Cortex of kidney (tissue), 1 donor: ENCODE data around the gene ENTPD6.

Experiments
- DNase-seq: peaks from one replicate; lab custom pipeline; 2025; lab: John Stamatoyannopoulos, UW

ENTPD6 gene

GRCh38 chr20:25188218-25188617 is 7.3 kb upstream of the ENTPD6 start:
- DNase-seq = no peak

DNA sequence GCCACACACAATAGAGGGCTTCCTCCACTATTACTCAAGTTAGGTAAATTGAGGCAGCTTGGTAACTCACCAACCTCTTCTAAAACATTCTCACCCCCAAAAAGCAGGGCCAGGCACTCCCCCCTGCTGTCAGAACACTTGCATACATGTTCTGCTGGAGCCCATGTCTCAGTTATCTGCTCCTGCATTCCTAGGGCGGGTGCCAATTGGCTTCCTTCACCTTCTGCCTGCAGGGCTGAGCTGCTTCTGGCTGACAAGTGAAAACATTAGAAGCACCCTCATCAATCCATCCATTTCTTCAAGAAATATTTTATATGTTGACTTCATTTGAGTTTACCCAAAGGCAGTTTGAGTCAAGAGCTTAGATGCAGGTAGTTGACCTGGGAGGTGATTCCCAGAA is 4.5 kb upstream of the ENTPD6 start:
- DNase-seq = no peak

DNA sequence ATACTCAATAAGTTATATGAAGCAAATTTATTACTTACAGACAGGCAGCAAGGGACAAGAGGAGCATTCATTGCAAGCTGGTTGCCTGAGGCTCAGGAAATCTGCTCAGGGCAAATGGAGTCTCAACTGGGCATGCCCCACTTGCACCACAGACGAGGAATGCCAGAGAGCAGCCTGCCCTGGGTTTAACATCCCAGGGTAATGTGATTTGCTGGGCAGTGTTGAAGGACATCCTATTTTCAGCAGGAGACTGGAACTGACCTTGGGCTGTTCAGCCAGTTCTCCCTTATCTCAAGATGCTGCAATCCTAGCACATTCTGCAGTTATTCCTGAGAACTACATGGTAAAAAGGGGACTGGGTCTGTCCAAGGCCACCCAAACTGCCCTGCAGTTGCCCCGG is 3.8 kb upstream of the ENTPD6 start:
- no peak for DNase-seq

GRCh38 chr20:25193843-25194242 is 1.7 kb upstream of the ENTPD6 start:
- DNase-seq = no peak

- no peak for DNase-seq
Measured at GRCh38 chr20:25194333-25194972, 1.1 kb upstream of the ENTPD6 start.

DNA sequence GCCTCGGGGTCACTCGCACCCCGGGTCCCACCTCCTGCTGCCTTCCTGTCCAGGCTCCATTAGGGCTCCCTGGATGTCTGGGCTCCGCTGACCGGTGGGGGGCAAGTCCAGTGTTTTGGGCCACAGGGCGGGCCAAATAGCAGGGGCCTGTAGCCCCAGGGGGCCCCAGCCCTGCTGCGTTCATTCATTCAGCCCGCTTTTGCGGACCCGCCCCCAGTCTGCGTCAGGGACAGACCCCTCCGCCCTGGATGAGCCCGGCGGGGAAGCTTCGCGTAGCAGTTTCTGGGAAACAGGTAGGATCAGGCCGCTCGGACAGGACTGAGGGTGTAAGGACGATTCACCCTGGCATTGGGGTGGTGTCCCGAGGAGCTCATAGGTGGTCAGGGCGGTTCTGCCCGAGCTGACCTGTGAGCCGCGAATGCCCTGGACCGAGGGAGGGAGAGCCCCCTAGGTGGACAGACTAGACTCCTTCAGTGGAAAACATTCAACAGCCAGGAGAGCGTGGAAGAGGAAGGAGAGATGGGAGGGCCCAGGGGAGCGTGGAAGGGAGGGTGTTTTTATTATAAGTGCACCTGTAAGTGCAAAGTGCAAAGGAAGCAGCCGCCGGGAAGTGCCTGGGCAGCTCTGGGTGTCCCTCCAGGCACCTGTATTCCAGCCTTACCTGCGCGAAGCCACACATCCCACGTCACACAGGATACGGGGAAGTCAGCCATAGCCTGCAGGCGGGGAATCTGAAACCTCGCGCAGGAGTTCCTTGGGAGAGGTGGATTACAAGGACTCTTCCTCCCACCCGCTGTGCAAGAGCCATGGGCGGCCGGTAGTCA is 662 bp downstream of the ENTPD6 start:
- no peak for DNase-seq

- no peak for DNase-seq
Measured at GRCh38 chr20:25196786-25197120, 1.2 kb downstream of the ENTPD6 start.

DNA sequence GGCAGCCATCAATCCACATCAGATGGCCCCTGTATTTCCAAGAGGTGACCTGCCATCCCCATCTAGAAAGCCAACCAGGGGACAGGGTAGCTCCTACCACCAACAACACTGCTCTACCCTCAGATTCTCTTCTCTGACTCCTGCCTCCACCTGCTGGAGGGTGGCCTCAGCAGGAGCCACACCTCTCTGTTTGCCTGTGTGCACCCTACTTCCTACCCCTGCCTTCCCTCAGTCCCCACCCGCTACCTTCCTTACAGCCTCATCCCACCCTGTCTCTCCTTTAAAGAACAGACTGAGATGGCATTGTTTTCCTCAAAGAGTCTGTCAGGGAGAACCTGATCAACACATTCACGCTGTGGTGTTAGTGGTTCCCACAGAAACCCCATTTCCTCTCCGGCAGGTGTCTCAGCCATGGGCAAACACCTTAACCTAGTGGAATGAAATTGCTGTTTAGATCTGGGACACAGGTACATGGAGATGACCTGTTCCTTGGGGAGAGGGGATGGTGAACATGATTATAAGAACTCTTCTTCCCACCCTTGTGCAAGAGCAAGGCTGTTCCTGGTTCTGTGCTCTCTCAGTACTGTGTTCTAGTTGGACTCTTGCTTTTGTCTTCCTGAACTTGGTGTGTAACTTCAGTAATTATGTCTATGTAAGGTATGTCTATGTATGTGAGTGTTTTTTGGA is 1.8 kb downstream of the ENTPD6 start:
- no peak for DNase-seq

- DNase-seq = no peak
Measured at GRCh38 chr20:25197870-25198190, 2.3 kb downstream of the ENTPD6 start.

DNA sequence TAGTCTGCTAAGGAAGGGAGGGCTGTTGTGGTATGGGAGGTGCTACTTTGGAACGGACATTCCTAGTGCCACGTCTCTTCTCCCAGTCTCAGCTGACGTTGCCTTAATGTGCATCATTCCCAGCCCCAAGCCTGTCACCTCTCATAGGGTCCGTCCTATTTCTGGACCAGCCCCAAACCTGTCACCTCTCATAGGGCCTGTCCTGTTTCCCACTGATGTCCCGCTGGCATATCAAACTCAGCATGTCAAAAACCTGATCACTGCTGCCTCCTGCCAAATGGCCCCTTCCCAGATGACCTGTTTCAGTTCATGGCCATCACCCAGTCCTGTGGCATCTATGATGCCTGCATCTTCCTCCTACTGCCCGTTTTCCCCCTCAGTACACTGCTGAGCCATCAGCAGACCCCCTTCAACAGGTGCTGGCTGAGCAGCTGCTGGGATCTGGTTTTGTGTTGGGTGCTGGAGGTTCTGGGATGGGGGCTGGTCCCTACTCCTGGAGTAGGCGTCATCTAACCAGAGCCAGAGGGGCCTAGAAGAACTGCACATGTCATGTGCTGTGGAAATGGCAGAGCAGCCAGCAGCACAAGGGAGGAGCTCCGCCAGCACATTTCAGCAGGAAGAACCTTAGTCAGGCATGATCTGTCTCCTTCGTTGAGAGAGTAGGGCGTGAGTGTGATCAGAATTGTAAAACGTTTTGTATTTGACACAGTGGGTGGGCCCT is 3.3 kb downstream of the ENTPD6 start:
- DNase-seq = no peak

DNA sequence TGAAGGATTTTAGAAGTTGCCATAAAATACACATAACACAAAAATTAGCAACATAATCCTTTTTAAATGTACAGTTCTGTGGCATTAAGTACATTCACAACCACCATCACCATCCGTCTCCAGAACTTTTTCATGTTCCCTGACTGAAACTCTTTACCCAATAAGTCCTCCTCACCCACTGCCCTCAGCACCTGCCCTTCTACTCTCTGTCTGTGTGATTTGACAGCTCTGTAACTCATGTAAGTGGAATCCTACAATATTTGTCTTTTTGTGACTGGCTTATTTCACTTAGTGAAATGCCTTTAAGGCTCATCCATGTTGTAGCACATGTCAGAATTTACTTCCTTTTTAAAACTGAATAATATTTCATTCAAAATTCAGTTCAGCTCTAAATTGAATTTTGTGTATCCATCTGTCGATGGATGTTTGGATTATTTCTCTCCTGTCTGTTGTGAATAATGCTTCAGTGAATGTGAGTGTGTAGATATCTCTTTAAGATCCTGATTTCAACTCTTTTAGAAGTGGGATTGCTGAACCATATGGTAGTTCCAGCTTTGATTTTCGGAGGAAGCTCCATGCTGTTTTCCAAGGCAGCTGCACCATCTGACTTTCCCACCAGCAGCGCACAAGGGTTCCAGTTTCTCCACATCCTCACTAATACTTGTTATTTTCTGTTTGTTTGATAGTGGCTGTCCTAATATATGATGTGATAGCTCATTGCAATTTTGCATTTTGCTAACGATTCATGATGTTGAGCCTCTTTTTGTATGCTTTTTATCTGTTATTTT is 4.2 kb downstream of the ENTPD6 start:
- DNase-seq = no peak

- DNase-seq = no peak
Measured at GRCh38 chr20:25203089-25203488, 7.6 kb downstream of the ENTPD6 start.

- no peak for DNase-seq
Measured at GRCh38 chr20:25203871-25204320, 8.4 kb downstream of the ENTPD6 start.

- no peak for DNase-seq
Measured at GRCh38 chr20:25204550-25205276, 9.2 kb downstream of the ENTPD6 start.

GRCh38 chr20:25205277-25206062 is 10.0 kb downstream of the ENTPD6 start:
- DNase-seq = no peak

GRCh38 chr20:25206063-25206403 is 10.5 kb downstream of the ENTPD6 start:
- DNase-seq = no peak

DNA sequence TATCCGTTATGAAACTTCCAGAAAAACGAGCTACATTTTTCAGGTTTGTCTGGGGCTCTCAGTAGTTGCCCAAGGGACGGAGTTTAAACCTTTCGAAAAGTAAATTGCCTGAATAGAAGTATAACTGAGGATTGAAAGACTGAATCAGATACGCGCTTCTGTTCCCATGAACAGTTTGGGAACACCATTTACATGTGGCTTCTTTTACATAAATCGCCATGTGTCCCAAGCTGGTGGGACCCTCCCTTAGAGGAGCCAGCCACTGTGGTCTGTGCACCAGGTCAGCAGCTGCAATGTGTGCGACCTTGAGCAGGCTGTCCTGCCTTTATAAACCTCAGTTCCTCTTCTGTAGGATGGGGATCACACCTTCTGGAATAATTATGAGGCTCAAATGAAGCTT is 11.0 kb downstream of the ENTPD6 start:
- DNase-seq = no peak

DNA sequence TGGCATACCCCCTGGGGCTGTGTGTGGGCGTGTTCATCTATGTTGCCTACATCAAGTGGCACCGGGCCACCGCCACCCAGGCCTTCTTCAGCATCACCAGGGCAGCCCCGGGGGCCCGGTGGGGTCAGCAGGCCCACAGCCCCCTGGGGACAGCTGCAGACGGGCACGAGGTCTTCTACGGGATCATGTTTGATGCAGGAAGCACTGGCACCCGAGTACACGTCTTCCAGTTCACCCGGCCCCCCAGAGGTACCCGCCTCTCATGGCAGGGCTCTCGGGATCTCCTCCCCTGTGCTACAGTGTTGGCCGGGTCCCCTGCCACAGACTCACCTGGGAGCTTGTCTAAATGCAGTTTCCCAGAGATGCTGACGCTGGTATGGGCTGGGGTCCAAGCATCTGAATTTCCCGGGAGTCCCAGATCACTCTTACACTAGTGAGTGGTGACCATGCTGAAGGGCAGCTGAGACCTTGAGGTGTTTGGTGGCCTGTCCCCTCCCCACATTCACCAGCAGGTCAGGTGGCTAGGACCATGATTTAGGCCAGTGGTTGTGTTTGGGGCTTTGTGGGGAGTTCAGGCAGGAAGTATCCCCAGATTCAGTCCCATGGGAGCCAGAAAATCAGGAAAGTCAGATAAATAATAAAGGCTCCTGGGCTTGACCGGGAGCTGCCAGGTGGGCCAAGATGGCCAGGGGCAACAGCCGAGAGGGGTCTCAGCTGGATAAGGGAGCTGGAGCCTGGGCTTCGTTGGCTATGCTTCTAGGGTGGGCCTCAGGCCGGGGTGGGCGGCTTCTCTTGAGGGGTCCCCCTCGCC is 11.8 kb downstream of the ENTPD6 start:
- no peak for DNase-seq

DNA sequence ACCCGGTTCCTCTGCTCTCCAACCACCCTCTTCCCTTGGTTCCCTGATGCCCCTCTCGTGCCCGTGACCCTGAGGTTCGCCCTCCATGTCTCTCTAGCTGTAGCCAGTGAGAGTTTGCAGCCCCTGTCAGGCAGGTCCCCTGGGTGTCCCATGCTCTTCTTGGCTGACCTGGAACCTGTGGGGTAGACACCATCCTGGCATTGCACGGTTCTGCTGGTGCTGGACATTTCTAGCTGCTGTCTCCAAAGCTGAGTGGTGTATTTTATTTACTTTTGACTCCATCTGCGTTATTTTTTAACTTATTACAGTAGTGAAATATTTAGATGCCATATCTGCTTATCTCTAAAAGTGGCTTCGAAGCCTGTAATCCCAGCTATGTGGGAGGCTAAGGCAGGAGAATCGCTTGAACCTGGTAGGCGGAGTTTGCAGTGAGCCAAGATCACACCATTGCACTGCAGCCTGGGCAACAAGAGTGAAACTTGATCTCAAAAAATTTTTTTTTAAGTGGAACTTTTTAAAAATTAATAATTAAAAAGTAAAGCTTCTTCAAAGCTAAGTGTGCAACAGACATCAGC is 12.5 kb downstream of the ENTPD6 start:
- no peak for DNase-seq
